HG02623 (cell line): ENCODE data around the gene SRSF2.

ENCODE experiments used
- ATAC-seq: cut with Tn5 transposase; IDR thresholded peaks from one replicate; pipeline ENCODE4 v1.9.1; 2021; ENCODE audit warnings: moderate library complexity; ENCODE audit not compliant: unreplicated experiment

SRSF2 gene

GRCh38 chr17:76685366-76685765 lies 51.8 kb downstream of the SRSF2 start:
- no peak for ATAC-seq

DNA sequence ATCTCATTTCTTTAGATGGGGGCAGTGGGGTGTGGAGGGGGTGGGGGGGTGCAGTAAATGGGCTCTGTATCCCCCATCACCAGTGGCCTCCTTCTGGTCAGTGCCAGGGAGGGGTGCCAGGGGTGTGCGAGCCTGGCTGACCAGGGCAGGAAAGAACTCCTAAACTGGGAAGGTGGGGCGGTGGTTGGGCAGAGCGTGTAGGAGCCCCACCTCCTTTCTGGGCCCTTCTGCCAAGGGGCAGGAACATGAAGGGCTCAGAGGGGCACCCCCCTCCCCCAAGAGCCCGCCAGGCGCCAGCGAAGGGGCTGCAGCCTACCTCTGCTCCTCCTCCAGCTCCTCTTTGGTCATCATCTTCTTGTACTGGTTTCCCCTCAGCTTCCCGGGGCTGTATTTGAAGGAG lies 52.4 kb downstream of the SRSF2 start:
- ATAC-seq, result no peak
